SK-N-MC (cell line): ENCODE data around the gene FAM221B.

ENCODE experiments used
- EZH2 ChIP-seq: fragments of 200-600 bp; sonication (generic); IDR thresholded peaks from one replicate; pipeline ENCODE4 v1.6.1; 2017; ENCODE audit warnings: antibody characterized with exemption
- FOXP2 ChIP-seq: optimal IDR thresholded peaks from 2 replicates; pipeline ENCODE3; 2011; ENCODE audit warnings: mild to moderate bottlenecking, moderate library complexity; ENCODE audit not compliant: insufficient read depth; ENCODE audit errors: extremely low read length, control extremely low read depth
- POLR2AphosphoS5 ChIP-seq: IDR thresholded peaks from 2 replicates; pipeline ENCODE4 v1.6.1; 2012; ENCODE audit warnings: mild to moderate bottlenecking, low read depth, low read length, borderline replicate concordance

DNA sequence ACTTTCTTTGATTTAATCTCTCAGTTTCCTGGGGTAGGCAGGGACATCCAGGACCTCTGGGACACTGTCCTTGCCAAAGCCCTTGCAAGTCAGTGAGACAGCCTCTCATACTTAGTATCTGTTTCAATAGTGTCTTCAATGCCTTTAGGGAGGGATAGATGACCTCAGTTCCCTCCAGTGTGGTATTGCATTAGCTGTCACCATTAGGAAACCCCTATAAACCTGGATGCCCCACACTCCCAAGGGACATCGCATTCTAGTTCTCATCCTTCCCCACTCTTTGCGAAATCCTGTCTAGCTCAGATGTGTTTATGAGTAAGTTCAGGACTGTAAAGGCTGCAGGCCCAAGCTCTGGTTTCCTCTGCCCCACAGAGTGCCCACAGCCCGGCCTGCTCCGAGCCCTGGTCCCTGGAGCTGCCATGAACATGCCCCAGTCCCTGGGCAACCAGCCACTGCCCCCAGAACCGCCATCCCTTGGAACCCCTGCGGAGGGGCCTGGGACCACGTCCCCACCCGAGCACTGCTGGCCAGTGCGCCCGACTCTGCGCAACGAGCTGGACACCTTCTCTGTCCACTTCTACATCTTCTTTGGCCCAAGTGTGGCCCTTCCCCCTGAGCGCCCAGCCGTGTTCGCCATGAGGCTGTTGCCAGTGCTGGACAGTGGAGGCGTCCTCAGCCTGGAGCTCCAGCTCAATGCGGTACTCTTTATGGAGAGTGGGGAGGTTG, 13.7 kb upstream of the FAM221B start:
- TF ChIP-seq EZH2 (no peak), POLR2AphosphoS5 (no peak), FOXP2 (no peak)
